Keratinocyte (primary cell): ENCODE data around the gene LILRA6. TPM values are rescaled to one million over a fixed set of nuclear protein-coding genes. Genes with fewer than 3 reads are reported as not detected.
"Not testable (repeated sequence)": the region's sequence is repeated elsewhere in the genome, so short reads cannot be mapped to it uniquely, and the experiment has no call there.

Source experiments
- DNase-seq: peaks from one replicate; pipeline ENCODE4 v3.0.0-alpha.2; 2011; ENCODE audit warnings: low read depth, missing footprints, low spot score
- FAIRE-seq: peaks from 2 replicates; lab custom pipeline; 2011; peaks lifted over from hg19 to GRCh38; lab: Jason Lieb, UNC
- H2AFZ ChIP-seq: 2 replicates; pipeline ENCODE4 v1.6.0; 2012; ENCODE audit warnings: low read length, control low read depth, inconsistent platforms; ENCODE audit not compliant: control insufficient read depth
- H3K27ac ChIP-seq: 2 replicates; pipeline ENCODE4 v1.5.1; 2011; ENCODE audit warnings: low read length; ENCODE audit not compliant: control insufficient read depth, insufficient read depth
- H3K27me3 ChIP-seq: 3 replicates; pipeline ENCODE4 v1.6.0; 2011; ENCODE audit warnings: low read length; ENCODE audit not compliant: control insufficient read depth, insufficient read depth; ENCODE audit errors: extremely low read depth
- H3K36me3 ChIP-seq, 2 experiments: 2 replicates in 1 of 2; 3 replicates in 1 of 2; pipeline ENCODE4 v1.5.1; 2011; ENCODE audit warnings: low read length in 2 of 2, mild to moderate bottlenecking in 1 of 2; ENCODE audit not compliant: control insufficient read depth in 2 of 2, insufficient read depth in 2 of 2; ENCODE audit errors: extremely low read depth in 1 of 2
- H3K4me1 ChIP-seq: 3 replicates; pipeline ENCODE4 v1.5.1; 2011; ENCODE audit warnings: low read length; ENCODE audit not compliant: control insufficient read depth, insufficient read depth; ENCODE audit errors: extremely low read depth
- H3K4me2 ChIP-seq: 3 replicates; pipeline ENCODE4 v1.6.0; 2011; ENCODE audit warnings: low read depth, low read length; ENCODE audit not compliant: control insufficient read depth, insufficient read depth; ENCODE audit errors: extremely low read depth
- H3K4me3 ChIP-seq, 3 experiments: fragments of 200-600 bp in 1 of 3; sonication (generic) in 1 of 3; 2 replicates in 2 of 3; 3 replicates in 1 of 3; pipeline ENCODE4 v1.5.1; 2011 to 2016; ENCODE audit warnings: low read length in 3 of 3, mild to moderate bottlenecking in 3 of 3, control low read depth in 2 of 3, inconsistent platforms in 1 of 3, low read depth in 1 of 3, mixed read lengths in 1 of 3, mixed run types in 1 of 3, moderate library complexity in 1 of 3; ENCODE audit not compliant: control insufficient read depth in 2 of 3, insufficient read depth in 2 of 3; ENCODE audit errors: extremely low read depth in 1 of 3
- H3K79me2 ChIP-seq: 2 replicates; pipeline ENCODE4 v1.6.0; 2012; ENCODE audit warnings: low read length; ENCODE audit not compliant: control insufficient read depth, insufficient read depth
- H3K9ac ChIP-seq: 3 replicates; pipeline ENCODE4 v1.6.0; 2011; ENCODE audit warnings: low read length; ENCODE audit not compliant: control insufficient read depth, insufficient read depth; ENCODE audit errors: extremely low read depth
- H3K9me1 ChIP-seq: 3 replicates; pipeline ENCODE4 v1.6.0; 2011; ENCODE audit warnings: low read length; ENCODE audit not compliant: control insufficient read depth, insufficient read depth; ENCODE audit errors: extremely low read depth
- H3K9me3 ChIP-seq: 2 replicates; pipeline ENCODE4 v1.5.1; 2012; ENCODE audit warnings: low read depth, low read length; ENCODE audit not compliant: control insufficient read depth
- H4K20me1 ChIP-seq: 3 replicates; pipeline ENCODE4 v1.6.0; 2011; ENCODE audit warnings: low read length; ENCODE audit not compliant: control insufficient read depth, insufficient read depth; ENCODE audit errors: extremely low read depth
- CTCF ChIP-seq, 3 experiments: IDR thresholded peaks in 1 of 3; conservative IDR thresholded peaks in 1 of 3; optimal IDR thresholded peaks in 1 of 3; 2 replicates in 2 of 3; 3 replicates in 1 of 3; pipeline versions ENCODE3 to v1.5.1; 2011; ENCODE audit warnings: low read length in 3 of 3, mild to moderate bottlenecking in 3 of 3, moderate library complexity in 2 of 3, control low read depth in 1 of 3, inconsistent platforms in 1 of 3; ENCODE audit not compliant: insufficient read depth in 2 of 3; ENCODE audit errors: extremely low read depth in 1 of 3
- EZH2 ChIP-seq: IDR thresholded peaks from one replicate; pipeline ENCODE4 v1.6.1; 2012; ENCODE audit warnings: inconsistent platforms, mild to moderate bottlenecking, low read length, moderate library complexity
- dilution Hi-C: fragments of 300-500 bp; cut with MboI; formaldehyde crosslinking; loops from one replicate; pipeline ENCODE4 v1.7.0; 2020; ENCODE audit warnings: low sequenced_read_pairs; ENCODE audit not compliant: extremely low pct_ligation_motif_present
- polyA plus RNA-seq, 5 experiments: library from polyadenylated mRNA; depleted of rRNA in 3 of 5; stranded (reverse) in 3 of 5; stranded (forward) in 1 of 5; unstranded in 1 of 5; fragments of >200 nt; gene quantifications; 1 replicate in 1 of 5; 2 replicates in 3 of 5; 3 replicates in 1 of 5; pipeline versions ENCODE4 v1.2.1 to v1.2.3, GENCODE V29; 2011 to 2012; ENCODE audit warnings: missing spikeins in 2 of 5, low read depth in 1 of 5, low replicate concordance in 1 of 5

Gene LILRA6
- polyA plus RNA-seq, 1 donor (not counting 4 experiments of a cell fraction or from before 2014, with no cell fraction given), result not detected

- no peak within 1 kb of the TSS for H3K4me3 ChIP-seq
- H3K9me3 ChIP-seq, result no peaks in the 10 kb centered on the region
- TF ChIP-seq EZH2 (no peak), CTCF (optimal IDR thresholded peaks at IDR 0.05 in 1 of 3, IDR thresholded peaks at IDR 0.05 in 1 of 3, conservative IDR thresholded peaks at IDR 0.05 in 1 of 3; ENCODE audit: extremely low read depth in 1 of 3, insufficient read depth in 2 of 3, low read length in 3 of 3) (no peak)
- H2AFZ ChIP-seq, result no peak within 1 kb of the TSS
- H3K4me2 ChIP-seq, result no peak within 1 kb of the TSS
- DNase-seq (no peak), FAIRE-seq (no peak)
- H3K27me3 ChIP-seq, result no peaks in the 10 kb centered on the region
- no peak within 1 kb of the TSS for H3K27ac ChIP-seq
- dilution Hi-C loops, result no loop called here
- H3K36me3 ChIP-seq, result no peaks in the 10 kb centered on the region
- no peaks in the 10 kb centered on the region for H3K4me1 ChIP-seq
- H3K79me2 ChIP-seq, result no peaks in the 10 kb centered on the region
- no peak within 1 kb of the TSS for H3K9ac ChIP-seq
- H3K9me1 ChIP-seq, result no peaks in the 10 kb centered on the region
- H4K20me1 ChIP-seq, result no peaks in the 10 kb centered on the region
Measured at GRCh38 chr19:54281007-54281728, 38.6 kb upstream of the LILRA6 start, which contains the start of gene LILRB2. Gene LILRB2 (minus strand): TSS chr19:54281110. CDS start chr19:54280496, 614 bp downstream.

- H3K9me1 ChIP-seq, H3K9me3 ChIP-seq, H3K4me1 ChIP-seq, H3K4me3 ChIP-seq, H3K27ac ChIP-seq, H3K27me3 ChIP-seq, H3K79me2 ChIP-seq, H3K9ac ChIP-seq, dilution Hi-C loops, H2AFZ ChIP-seq, H3K36me3 ChIP-seq, H3K4me2 ChIP-seq, H4K20me1 ChIP-seq, FAIRE-seq, DNase-seq: not testable (repeated sequence)
Measured at GRCh38 chr19:54280441-54280840, 37.9 kb upstream of the LILRA6 start.

DNA sequence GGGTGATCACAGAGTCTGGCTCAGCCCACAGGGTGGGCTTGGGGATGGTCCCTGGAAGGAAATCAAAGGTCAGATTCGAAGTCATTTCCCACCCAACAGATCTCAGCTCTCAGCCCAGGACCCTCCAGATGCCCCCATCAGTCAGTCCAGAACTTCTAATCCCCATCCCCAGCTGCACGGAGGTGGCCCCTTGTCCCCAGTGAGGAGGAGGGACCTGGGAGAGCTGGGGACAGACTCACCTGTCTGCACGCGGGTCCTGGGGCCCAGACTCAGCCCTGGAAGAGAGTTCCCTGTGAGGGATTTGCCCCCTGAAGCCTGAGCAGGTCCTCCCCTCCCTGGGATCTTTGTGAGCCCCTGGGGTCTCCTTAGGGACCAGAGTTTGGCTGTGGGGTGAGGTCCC lies 37.4 kb upstream of the LILRA6 start:
- H3K9ac ChIP-seq, H2AFZ ChIP-seq, H3K4me3 ChIP-seq, H3K4me1 ChIP-seq, H4K20me1 ChIP-seq, dilution Hi-C loops, DNase-seq, H3K9me3 ChIP-seq, H3K9me1 ChIP-seq, H3K36me3 ChIP-seq, H3K27me3 ChIP-seq, FAIRE-seq, H3K79me2 ChIP-seq, H3K27ac ChIP-seq, H3K4me2 ChIP-seq: not testable (repeated sequence)
